ENCODE data around the gene IGSF6. TPM values are rescaled to one million over a fixed set of nuclear protein-coding genes. Genes with fewer than 3 reads are reported as not detected.

The IGSF6 gene
- total and polyA plus RNA-seq, 2 of the 8 experiments (the other 6 are each of a cell fraction or from before 2014, with no cell fraction given) = not detected

GRCh38 chr16:21613361-21613760, 39.0 kb downstream of the IGSF6 start (continued):
- TF ChIP-seq ATF2 (IDR thresholded peaks at IDR 0.05; ENCODE audit: low read length) (no peak), EGR1 (IDR thresholded peaks at IDR 0.05; ENCODE audit: borderline replicate concordance, low read depth, low read length) (no peak), USF2 (IDR thresholded peaks at IDR 0.05; ENCODE audit: low read length) (no peak), ZNF274 (IDR thresholded peaks at IDR 0.05; ENCODE audit: borderline replicate concordance, extremely low read depth, low read length) (no peak)
